ENCODE results near the gene TPM1.
"Not testable (repeated sequence)": the region's sequence is repeated elsewhere in the genome, so short reads cannot be mapped to it uniquely, and the experiment has no call there.

TPM1 gene

GRCh38 chr15:63075984-63076713 lies 33.6 kb downstream of the TPM1 start:
- DNase-seq = no peak

- DNase-seq = no peak
Measured at GRCh38 chr15:63076714-63077046, 34.1 kb downstream of the TPM1 start.

- DNase-seq = no peak
Measured at GRCh38 chr15:63077952-63078351, 35.4 kb downstream of the TPM1 start.

- DNase-seq = no peak
Measured at GRCh38 chr15:63079947-63080626, 37.5 kb downstream of the TPM1 start.

GRCh38 chr15:63080634-63081250 lies 38.2 kb downstream of the TPM1 start:
- no peak for DNase-seq

- no peak for DNase-seq
Measured at GRCh38 chr15:63082366-63082765, 39.8 kb downstream of the TPM1 start.

GRCh38 chr15:63083044-63083443 lies 40.5 kb downstream of the TPM1 start:
- DNase-seq = no peak

GRCh38 chr15:63083541-63083940 lies 41.0 kb downstream of the TPM1 start:
- DNase-seq = no peak

GRCh38 chr15:63084806-63085205 lies 42.3 kb downstream of the TPM1 start:
- no peak for DNase-seq

- DNase-seq = no peak
Measured at GRCh38 chr15:63085289-63085688, 42.7 kb downstream of the TPM1 start.

GRCh38 chr15:63086271-63086670 lies 43.7 kb downstream of the TPM1 start:
- no peak for DNase-seq

- no peak for DNase-seq
Measured at GRCh38 chr15:63086947-63087346, 44.4 kb downstream of the TPM1 start.

GRCh38 chr15:63088533-63089245 lies 46.1 kb downstream of the TPM1 start:
- no peak for DNase-seq

- no peak for DNase-seq
Measured at GRCh38 chr15:63089260-63090043, 46.9 kb downstream of the TPM1 start.

- DNase-seq = no peak
Measured at GRCh38 chr15:63090472-63090871, 47.9 kb downstream of the TPM1 start.

- no peak for DNase-seq
Measured at GRCh38 chr15:63090887-63091286, 48.3 kb downstream of the TPM1 start.

GRCh38 chr15:63091679-63092446 lies 49.3 kb downstream of the TPM1 start:
- no peak for DNase-seq

- DNase-seq = peak; percentile 67
Measured at GRCh38 chr15:63093486-63094205, 51.1 kb downstream of the TPM1 start.

GRCh38 chr15:63094495-63094931 lies 52.0 kb downstream of the TPM1 start:
- DNase-seq = no peak

- DNase-seq = no peak
Measured at GRCh38 chr15:63096178-63096577, 53.6 kb downstream of the TPM1 start.

- DNase-seq = not testable (repeated sequence)
Measured at GRCh38 chr15:63098901-63099300, 56.4 kb downstream of the TPM1 start.

Data from activated T-cell treated with anti-CD3 and anti-CD28 coated beads, Interleukin-2, amount 50 U/mL, for 1 hour (primary cell).